ENCODE data around the gene IGFLR1.
"Not testable (repeated sequence)": the region's sequence is repeated elsewhere in the genome, so short reads cannot be mapped to it uniquely, and the experiment has no call there.

Gene IGFLR1

DNA sequence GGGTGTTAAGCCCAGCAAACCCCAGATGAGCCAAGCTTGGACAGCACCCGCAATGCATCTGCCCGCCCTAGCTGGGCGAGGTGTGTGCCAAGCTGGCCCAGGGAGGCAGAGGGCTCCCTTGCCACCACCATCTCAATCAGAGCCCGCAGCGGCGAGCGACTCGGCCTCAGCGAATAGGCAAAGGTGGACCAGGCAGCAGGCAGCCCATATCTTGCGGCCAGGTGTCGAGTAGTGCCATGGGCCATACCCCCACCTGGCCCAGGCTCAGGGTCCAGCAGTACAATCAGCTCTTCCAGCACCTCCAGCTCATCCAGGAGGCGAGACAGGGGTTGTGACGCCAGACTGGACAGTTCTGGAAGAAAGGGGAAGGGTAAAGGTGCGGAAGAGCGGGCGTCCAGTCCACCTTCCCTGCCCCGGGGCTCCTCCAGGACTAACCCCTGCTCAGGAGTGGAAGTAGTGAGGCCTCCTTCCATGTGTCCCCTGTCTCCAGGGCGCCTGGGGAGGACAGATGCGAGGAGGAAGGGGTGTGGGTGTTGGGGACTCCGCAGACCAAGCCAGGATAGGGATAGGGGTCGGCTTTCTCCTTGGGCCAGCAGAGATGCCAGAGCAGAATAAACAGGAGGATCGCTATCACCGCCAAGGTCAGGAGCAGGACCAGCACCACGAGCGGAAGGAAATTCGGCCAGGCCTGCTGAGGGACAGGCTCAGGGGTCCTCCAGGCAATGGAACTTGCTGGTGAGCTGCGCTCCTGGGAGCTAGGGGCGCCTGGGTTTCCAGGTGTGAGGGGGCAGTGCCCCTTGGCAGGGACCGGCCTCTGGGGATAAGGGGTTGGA is 2.8 kb downstream of the IGFLR1 start:
- DNase-seq = no peak

DNA sequence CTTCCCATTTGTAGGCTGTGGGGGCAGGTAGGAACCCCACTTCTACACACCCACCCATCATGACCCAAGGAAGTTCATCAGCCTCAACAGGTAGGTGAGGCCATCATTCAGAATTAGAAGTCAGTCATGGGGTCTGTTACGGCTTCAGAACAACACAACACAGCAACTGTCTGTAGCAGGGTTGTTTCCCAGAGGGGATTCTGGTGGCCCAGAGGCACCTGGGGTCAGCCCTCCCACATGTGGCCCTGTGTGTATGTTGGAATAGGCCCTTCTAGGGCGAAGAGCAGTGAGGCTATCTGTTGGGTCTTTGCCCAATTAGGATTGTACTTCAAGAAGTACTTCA is 3.4 kb downstream of the IGFLR1 start:
- DNase-seq = no peak

DNA sequence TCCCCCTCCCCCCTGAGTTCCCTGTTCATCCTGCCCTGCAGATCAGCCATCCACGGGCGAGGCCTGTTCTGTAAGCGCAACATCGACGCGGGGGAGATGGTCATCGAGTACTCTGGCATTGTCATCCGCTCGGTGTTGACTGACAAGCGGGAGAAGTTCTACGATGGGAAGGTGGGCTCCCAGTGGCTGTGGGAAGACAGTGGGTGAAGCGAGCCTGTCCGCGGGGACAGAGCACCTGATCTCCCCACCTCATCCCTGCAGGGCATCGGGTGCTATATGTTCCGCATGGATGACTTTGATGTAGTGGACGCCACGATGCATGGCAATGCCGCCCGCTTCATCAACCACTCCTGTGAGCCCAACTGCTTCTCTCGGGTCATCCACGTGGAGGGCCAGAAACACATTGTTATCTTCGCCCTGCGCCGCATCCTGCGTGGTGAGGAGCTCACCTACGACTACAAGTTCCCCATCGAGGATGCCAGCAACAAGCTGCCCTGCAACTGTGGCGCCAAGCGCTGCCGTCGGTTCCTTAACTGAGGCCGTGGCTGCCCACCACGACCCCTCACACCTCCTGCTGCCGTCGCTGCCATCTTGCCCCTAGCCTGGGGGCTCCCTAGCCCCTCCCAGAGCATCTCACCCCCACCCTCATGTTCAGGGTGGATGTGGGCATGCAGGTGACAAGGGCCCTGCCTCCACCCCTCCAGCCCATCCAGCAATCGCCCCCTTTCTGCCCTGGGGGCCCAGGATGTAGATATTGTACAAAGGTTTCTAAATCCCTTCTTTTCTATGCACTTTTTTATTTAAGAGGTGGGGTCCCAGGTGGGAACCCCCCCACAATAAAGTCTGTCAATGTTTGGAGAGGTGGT is 4.0 kb downstream of the IGFLR1 start:
- DNase-seq = no peak

DNA sequence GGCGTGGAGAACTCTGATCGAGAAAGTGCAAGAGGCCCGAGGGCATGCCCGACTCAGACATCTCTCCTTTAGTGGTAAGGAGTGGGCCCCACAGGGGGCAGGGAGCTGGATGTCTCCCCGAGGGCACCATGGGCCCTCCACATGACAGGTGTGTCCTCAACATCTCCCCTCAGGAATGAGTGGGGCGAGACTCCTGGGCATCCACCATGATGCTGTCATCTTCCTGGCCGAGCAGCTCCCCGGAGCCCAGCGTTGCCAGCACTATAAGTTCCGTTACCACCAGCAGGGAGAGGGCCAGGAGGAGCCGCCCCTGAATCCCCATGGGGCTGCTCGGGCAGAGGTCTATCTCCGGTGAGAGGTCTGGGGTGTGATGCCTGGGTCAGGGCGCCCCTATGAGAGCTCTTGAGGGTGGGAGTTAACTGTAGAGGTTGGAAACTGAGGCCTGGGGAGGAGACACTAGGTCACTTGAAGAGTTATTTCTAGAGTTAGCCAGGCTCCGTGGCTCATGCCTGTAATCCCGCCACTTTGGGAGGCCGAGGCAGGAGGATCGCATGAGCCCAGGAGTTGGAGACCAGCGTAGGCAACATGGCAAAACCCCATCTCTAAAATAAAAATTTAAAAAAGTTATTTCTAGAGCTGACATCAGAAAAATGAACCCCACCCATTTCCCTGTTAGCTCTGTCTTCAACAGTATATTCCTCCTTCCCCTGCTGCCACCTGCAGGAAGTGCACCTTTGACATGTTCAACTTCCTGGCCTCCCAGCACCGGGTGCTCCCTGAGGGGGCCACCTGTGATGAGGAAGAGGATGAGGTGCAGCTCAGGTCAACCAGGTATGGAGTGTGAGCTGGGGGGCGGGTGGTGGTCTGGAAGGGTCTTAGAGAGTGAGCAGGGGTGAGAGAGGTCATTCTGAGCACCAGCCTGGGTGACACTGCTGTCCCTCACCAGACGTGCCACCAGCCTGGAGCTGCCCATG is 5.1 kb downstream of the IGFLR1 start:
- DNase-seq = no peak

DNA sequence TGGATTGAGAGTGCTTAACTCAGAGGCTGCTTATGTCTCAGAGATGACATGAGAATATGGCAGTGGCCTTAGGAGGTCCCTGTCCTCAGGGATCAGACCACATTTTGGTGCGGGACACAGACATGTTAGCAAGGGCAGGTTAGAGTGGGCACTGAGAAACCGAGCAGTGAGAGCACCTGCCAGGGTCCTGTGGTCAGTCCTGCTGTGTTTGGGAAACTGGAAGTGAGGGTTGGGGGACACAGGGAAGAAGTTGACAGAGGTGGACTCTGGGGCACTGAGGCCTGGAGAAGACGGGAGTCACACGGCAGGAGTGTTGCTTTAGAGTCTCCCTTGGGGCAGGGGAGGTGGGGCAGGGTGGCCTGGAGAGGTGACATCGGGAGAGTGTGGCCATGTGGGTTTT is 7.4 kb downstream of the IGFLR1 start:
- no peak for DNase-seq

DNA sequence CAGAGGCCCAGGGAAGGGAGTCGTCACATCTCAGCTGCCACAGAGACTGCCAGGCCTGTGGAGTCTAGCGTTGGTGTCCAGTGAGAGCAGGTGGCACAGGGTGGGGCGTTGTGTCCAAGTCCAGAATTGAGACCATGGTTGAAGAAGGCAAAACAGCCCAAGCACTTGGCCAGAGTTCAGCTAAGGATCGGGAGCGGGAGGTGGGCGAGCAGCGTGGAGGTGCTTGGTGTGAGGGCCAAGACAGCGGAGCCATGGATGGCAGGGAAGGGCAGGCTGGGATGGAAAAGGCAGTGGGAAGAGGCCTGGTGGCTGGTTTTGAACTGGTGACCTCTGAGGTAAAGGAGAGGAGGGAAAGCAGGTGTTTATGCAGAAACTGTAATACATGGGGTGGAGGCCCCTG is 8.0 kb downstream of the IGFLR1 start:
- DNase-seq = no peak

DNA sequence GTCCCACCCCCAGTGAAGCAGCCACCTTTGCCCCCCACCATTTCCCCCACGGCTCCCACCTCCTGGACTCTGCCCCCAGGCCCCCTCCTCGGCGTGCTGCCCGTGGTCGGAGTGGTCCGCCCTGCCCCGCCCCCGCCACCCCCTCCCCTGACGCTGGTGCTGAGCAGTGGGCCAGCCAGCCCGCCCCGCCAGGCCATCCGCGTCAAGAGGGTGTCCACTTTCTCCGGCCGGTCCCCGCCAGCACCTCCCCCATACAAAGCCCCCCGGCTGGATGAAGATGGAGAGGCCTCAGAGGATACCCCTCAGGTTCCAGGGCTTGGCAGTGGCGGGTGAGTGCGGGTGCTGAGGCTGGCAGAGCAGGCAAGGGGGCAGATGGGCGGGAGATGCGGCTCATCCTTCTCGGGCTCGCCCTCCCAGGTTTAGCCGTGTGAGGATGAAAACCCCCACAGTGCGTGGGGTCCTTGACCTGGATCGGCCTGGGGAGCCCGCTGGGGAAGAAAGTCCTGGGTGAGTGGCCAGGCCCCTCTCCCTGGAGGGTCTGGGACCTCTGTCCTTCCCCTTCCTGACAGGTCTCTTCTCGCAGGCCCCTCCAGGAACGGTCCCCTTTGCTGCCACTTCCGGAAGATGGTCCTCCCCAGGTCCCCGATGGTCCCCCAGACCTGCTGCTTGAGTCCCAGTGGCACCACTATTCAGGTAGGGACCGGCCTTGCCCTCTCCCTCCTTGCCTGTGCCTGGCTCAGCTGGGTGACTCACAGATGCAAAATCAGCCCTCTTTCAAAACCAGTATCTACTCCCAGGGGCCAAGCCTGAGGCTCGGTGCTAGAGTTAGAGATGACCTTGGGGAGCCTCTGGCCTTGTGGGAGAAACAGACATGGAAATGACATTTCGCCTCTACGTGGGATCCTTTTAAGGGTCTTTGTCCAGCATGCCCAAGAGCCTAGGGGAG is 8.8 kb downstream of the IGFLR1 start:
- no peak for DNase-seq

DNA sequence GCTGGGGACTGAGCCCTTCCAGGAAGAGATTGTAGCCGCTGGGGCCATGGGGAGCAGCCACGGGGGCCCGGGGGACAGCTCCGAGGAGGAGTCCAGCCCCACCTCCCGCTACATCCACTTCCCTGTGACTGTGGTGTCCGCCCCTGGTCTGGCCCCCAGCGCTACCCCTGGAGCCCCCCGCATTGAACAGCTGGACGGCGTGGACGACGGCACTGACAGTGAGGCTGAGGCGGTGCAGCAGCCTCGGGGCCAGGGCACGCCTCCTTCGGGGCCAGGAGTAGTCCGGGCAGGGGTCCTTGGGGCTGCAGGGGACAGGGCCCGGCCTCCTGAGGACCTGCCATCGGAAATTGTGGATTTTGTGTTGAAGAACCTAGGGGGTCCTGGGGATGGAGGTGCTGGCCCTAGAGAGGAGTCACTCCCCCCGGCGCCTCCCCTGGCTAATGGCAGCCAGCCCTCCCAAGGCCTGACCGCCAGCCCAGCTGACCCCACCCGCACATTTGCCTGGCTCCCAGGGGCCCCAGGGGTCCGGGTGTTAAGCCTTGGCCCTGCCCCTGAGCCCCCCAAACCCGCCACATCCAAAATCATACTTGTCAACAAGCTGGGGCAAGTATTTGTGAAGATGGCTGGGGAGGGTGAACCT is 9.6 kb downstream of the IGFLR1 start:
- DNase-seq = no peak

DNA sequence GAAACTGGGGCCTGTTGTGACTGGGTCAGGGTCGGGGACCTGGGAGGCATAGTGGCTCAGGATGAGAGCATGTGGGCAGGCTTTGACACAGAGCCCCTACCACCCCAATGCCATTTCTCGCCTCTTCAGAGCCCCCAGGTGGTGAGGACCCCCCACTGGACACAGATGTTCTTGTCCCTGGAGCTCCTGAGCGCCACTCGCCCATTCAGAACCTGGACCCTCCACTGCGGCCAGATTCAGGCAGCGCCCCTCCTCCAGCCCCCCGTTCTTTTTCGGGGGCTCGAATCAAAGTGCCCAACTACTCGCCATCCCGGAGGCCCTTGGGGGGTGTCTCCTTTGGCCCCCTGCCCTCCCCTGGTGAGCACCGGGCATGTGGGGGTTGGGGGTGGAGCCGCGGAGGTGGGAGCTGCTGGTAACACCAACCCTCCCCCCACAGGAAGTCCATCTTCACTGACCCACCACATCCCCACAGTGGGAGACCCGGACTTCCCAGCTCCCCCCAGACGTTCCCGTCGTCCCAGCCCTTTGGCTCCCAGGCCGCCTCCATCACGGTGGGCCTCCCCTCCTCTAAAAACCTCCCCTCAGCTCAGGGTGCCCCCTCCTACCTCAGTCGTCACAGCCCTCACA is 10.4 kb downstream of the IGFLR1 start:
- no peak for DNase-seq

DNA sequence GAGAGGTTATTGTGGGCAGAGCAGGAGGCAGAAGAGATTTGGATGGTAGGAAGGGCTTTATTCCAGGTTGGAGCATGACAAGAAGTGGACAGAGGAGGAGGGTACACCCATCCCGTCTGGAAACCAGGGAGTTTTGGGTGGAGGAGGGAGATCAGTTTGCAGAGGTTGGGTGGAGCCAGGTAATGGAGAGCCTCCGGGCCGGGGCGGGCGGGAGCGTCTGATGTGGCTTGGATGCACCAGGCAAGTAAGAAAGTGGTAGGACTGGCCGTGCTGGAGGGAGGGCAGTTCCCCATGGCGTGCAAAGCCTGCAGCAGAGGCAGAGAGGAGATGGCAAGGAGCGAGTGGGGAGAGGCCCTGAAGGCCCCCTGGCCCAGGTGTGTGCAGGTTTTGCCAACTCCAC is 10.9 kb downstream of the IGFLR1 start:
- no peak for DNase-seq

DNA sequence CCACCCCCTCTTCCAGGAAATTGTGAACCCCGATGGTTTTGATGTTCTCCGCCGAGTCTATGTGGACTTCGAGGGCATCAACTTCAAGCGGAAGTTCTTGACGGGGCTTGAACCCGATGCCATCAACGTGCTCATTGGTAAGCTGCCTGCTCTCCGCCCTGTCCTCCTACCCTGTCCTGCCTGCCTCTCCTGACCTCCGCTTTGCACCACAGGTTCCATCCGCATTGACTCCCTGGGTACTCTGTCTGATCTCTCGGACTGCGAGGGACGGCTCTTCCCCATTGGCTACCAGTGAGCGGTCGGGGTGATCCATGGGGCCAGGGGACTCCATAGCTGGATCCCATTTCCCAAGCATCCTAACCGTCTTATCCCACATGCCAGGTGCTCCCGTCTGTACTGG is 11.9 kb downstream of the IGFLR1 start:
- DNase-seq = no peak

DNA sequence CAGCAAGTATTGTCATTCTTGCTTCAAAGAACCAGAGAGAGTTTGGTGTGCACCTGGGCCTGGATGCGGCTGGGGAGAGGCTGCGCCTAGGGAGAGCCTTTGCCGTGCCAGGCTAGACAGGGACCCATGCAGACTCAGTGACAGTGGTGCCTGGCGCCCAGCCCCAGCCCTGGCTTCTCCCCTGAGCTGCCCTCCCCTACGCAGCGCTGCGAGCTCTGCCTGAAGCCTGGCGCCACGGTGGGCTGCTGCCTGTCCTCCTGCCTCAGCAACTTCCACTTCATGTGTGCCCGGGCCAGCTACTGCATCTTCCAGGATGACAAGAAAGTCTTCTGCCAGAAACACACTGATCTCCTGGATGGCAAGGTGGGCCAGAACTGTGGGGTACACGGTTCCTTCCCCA is 12.5 kb downstream of the IGFLR1 start:
- no peak for DNase-seq

DNA sequence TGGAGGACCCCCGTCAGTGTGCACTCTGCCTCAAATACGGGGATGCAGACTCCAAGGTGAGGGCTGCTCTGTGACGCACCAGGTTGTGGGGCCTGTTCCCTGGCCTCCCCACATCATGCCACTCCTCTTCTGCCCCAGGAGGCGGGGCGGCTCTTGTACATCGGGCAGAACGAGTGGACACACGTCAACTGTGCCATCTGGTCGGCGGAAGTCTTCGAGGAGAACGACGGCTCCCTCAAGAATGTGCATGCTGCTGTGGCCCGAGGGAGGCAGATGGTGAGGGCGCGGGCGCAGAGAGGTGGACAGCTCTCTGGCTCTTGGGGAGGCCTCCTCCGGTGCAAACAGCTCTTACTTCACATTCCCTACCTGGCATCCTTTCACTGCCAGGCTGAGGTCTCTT is 13.2 kb downstream of the IGFLR1 start:
- DNase-seq = no peak

DNA sequence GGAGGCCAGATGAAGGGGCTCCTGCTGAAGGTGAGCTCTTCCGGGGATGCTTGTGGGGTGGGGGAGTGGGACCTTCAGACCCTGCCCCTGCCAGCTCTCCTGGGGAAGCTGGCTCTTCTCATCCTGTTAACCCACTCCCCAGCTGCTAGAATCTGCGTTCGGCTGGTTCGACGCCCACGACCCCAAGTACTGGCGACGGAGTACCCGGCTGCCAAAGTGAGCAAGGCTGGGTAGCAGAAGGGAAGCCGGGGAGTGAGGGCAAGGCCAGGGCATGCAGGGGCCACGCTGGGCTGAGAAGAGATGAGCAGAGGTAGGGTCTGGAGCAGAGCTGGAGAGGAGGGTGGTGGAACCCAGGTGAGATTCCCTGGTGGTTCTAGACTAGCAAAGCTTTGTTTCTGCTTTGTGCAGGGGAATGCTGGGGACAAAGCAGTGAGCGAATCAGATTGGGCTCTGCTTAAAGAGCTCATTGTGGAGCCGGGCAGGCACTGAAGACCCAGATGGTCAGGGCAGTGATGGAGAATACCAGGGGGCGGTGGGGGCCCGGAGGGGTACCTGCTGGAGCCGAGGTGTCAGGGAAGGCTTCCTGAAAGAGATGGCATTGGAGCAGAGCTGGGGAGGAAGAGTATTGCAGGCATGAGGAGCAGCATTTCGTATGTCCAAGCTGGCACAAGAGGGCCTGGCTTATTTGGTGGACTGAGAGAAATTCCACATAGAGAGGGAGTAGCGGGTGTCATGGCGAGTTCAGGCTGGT is 14.1 kb downstream of the IGFLR1 start:
- DNase-seq = no peak

DNA sequence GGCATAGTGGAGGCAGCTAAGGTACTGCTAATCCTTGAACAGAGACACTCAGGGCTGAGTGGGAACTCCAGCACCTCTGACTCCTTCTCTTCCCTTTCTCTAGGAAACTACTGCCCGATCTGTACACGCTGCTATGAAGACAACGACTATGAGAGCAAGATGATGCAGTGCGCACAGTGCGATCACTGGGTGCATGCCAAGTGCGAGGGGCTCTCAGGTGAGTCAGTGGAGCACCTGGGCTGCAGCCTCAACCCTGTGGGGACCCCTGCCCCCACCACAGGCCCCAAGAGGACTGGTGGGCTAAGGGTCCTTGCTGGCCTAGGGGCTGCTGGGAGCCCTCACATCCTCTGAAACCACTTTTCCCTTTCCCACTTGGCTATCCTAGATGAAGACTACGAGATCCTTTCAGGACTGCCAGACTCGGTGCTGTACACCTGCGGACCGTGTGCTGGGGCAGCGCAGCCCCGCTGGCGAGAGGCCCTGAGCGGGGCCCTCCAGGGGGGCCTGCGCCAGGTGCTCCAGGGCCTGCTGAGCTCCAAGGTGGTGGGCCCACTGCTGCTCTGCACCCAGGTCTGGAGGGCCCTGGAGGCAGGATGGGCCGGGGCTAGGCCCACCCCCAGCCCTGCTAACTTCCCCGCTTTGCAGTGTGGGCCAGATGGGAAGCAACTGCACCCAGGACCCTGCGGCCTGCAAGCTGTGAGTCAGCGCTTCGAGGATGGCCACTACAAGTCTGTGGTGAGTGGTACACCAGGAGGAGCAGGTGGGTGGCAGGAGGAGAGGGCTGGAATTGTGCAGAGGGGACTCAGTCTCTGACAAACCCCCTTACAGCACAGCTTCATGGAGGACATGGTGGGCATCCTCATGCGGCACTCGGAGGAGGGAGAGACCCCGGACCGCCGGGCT is 14.9 kb downstream of the IGFLR1 start:
- DNase-seq = no peak

DNA sequence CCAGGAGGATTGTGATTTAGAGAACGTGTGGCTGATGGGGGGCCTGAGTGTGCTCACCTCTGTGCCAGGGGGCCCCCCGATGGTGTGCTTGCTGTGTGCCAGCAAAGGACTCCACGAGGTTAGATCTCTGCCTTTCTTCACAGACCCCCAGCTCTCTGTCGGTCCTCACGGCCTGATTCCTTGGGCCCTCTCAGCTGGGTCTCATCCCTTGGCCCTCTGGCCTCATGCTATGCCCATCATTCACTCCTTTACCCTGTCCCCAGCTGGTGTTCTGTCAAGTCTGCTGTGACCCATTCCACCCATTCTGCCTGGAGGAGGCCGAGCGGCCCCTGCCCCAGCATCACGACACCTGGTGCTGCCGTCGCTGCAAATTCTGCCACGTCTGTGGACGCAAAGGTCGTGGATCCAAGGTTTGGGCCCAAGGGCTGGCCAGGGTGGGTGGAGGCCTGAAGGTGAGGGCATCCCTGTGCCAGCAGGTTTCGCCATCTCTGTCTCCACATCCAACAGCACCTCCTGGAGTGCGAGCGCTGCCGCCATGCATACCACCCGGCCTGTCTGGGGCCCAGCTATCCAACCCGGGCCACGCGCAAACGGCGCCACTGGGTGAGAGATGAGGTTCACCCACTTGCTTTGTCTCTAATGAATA is 16.9 kb downstream of the IGFLR1 start:
- no peak for DNase-seq

DNA sequence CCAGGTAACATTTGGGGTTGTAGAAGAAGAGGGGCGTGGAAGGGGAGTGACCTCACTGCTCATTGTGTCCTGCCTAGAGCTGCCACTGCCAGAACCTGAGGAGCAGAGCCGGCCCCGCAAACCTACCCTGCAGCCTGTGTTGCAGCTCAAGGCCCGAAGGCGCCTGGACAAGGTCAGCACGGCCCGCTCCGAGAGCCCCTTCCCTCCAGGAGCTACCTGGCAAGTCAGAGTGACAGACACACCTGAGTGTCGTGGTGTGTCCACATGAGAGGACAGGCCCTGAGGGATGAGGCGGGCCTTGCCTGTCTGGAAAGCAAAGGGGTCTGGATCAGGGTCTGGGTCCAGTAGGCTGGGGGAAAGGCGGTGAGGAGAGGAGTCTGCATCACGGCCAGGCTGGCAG is 17.7 kb downstream of the IGFLR1 start:
- no peak for DNase-seq

DNA sequence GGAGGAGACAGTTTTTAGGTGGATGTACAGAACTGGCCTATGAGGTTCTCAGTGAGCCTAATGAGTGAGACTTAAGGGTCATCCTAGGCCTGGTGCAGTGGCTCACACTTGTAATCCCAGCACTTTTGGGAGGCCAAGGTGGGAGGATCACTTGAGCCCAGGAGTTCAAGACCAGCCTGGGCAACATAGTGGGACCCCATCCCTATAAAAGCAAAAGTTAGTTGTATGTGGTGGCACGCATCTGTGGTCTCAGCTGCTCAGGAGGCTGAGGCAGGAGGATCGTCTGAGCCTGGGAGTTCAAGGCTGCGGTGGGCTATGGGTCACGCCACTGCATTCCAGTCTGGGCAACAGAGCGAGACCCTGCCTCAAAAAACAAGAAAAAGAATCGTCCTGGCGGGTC is 18.1 kb downstream of the IGFLR1 start:
- DNase-seq = not testable (repeated sequence)

DNA sequence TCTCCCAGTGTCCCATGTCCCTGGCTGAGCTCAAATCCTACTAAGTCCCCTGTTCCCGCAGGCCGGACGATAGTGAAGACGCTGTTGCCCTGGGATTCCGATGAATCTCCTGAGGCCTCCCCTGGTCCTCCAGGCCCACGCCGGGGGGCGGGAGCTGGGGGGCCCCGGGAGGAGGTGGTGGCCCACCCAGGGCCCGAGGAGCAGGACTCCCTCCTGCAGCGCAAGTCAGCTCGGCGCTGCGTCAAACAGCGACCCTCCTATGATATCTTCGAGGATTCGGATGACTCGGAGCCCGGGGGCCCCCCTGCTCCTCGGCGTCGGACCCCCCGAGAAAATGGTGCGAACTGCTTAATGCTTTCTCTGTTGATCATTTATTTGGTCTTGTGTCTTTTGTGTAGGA is 18.6 kb downstream of the IGFLR1 start:
- no peak for DNase-seq
